Lower leg skin (tissue), 4 donors: ENCODE results near the gene TMEM259. TPM values are rescaled to one million over a fixed set of nuclear protein-coding genes. Genes with fewer than 3 reads are reported as not detected.

Source experiments
- DNase-seq, 2 donors: peaks; one replicate each; pipeline ENCODE4 v3.0.0-alpha.2; 2019; ENCODE audit warnings: low spot score in 2 of 2
- H3K4me3 ChIP-seq: fragments of 200-600 bp; sonication (generic); 2 replicates; pipeline ENCODE4 v1.5.1; 2017; ENCODE audit warnings: mild to moderate bottlenecking, low read depth; ENCODE audit not compliant: poor library complexity, severe bottlenecking
- CTCF ChIP-seq, 3 donors: fragments of 450-650 bp; IDR thresholded peaks; one replicate each; pipeline ENCODE4 v1.5.1; 2016; ENCODE audit warnings: antibody characterized with exemption in 3 of 3, mild to moderate bottlenecking in 3 of 3, moderate library complexity in 2 of 3
- POLR2A ChIP-seq, 2 donors: fragments of 450-650 bp; IDR thresholded peaks; one replicate each; pipeline ENCODE4 v1.6.1; 2016 to 2017; ENCODE audit warnings: antibody characterized with exemption in 2 of 2, mild to moderate bottlenecking in 1 of 2, moderate library complexity in 1 of 2
- WGBS, 2 donors: methylation state at CpG; one replicate each; pipeline ENCODE4 v1.1.5; 2018; 5-methylcytosine and 5-hydroxymethylcytosine counted together
- intact Hi-C: fragments of 100-400 bp; cut with DNase I; formaldehyde crosslinking; loops from one replicate; pipeline ENCODE4 v1.15.0; 2023; ENCODE audit warnings: low total_unique reads
- total RNA-seq, 4 donors: library from RNA; depleted of rRNA; stranded (reverse); fragments of >200 nt; gene quantifications; one replicate each; pipeline ENCODE4 v1.1.0, GENCODE V29; 2016

Gene TMEM259
- total RNA-seq, 4 donors from 2014 or later: 180 to 299 (median 226) TPM

GRCh38 chr19:1018932-1019615 lies 1.8 kb downstream of the TMEM259 start:
- 43% methylated on average over 13 to 14 of the region's 17 CpGs for WGBS, 2 donors
- no peak for DNase-seq
- intact Hi-C loops: no loop called here
- no peak overlapping the region for H3K4me3 ChIP-seq
- TF ChIP-seq CTCF (IDR thresholded peaks at IDR 0.05) (no peak), POLR2A (IDR thresholded peaks at IDR 0.05) (no peak)

- H3K4me3 ChIP-seq: no peak overlapping the region
- intact Hi-C loops: no loop called here
- WGBS, 2 donors: 69 to 72% methylated on average over 5 of the region's 5 CpGs
- no peak for DNase-seq
- TF ChIP-seq CTCF (IDR thresholded peaks at IDR 0.05) (no peak), POLR2A (IDR thresholded peaks at IDR 0.05) (no peak)
Observed at GRCh38 chr19:1018393-1018792, 2.5 kb downstream of the TMEM259 start.

GRCh38 chr19:1017906-1018305 lies 3.0 kb downstream of the TMEM259 start:
- TF ChIP-seq CTCF (IDR thresholded peaks at IDR 0.05) (no peak), POLR2A (IDR thresholded peaks at IDR 0.05) (no peak)
- intact Hi-C loops: no loop called here
- H3K4me3 ChIP-seq: no peak overlapping the region
- no peak for DNase-seq
- 91 to 94% methylated on average over 6 to 8 of the region's 9 CpGs for WGBS, 2 donors

- no peak for DNase-seq
- 53 to 61% methylated on average over 14 to 24 of the region's 24 CpGs for WGBS, 2 donors
- H3K4me3 ChIP-seq: no peak overlapping the region
- TF ChIP-seq CTCF (IDR thresholded peaks at IDR 0.05): no peak
- TF ChIP-seq POLR2A (IDR thresholded peaks at IDR 0.05): no peak
- intact Hi-C loops: no loop called here
Observed at GRCh38 chr19:1017115-1017905, 3.6 kb downstream of the TMEM259 start.

- DNase-seq: no peak
- WGBS, 2 donors: 35 to 50% methylated on average over 9 to 11 of the region's 12 CpGs
- TF ChIP-seq POLR2A (IDR thresholded peaks at IDR 0.05) (no peak), CTCF (IDR thresholded peaks at IDR 0.05) (no peak)
- H3K4me3 ChIP-seq: no peak overlapping the region
- intact Hi-C loops: no loop called here
Observed at GRCh38 chr19:1016647-1017114, 4.2 kb downstream of the TMEM259 start.
